ENCODE results near the gene BCL2L12.
"Not testable (repeated sequence)": the region's sequence is repeated elsewhere in the genome, so short reads cannot be mapped to it uniquely, and the experiment has no call there.

The BCL2L12 gene

GRCh38 chr19:49665351-49666119 is at the start of gene BCL2L12, which contains the start of gene IRF3:
TSS of gene BCL2L12 (plus strand) at chr19:49665933. CDS start at chr19:49666693, 760 bp downstream.
TSS of gene IRF3 (minus strand) at chr19:49665857. CDS start at chr19:49664838, 1,019 bp downstream.
- DNase-seq (ENCODE audit: low read depth in 4 of 4, low spot score in 1 of 4) = peak; percentile 99 to 100 (median 100)

GRCh38 chr19:49616532-49616931 is 49.2 kb upstream of the BCL2L12 start:
- DNase-seq (ENCODE audit: low read depth in 4 of 4, low spot score in 1 of 4) = no peak

- no peak for DNase-seq (ENCODE audit: low read depth in 4 of 4, low spot score in 1 of 4)
Observed at GRCh38 chr19:49616945-49617344, 48.8 kb upstream of the BCL2L12 start.

- not testable (repeated sequence) for DNase-seq (ENCODE audit: low read depth in 4 of 4, low spot score in 1 of 4)
Observed at GRCh38 chr19:49617860-49618259, 47.9 kb upstream of the BCL2L12 start.

- DNase-seq (ENCODE audit: low read depth in 4 of 4, low spot score in 1 of 4) = no peak
Observed at GRCh38 chr19:49624967-49625910, 40.5 kb upstream of the BCL2L12 start.

- DNase-seq (ENCODE audit: low read depth in 4 of 4, low spot score in 1 of 4) = no peak
Observed at GRCh38 chr19:49626226-49626625, 39.5 kb upstream of the BCL2L12 start.

- no peak for DNase-seq (ENCODE audit: low read depth in 4 of 4, low spot score in 1 of 4)
Observed at GRCh38 chr19:49629659-49630058, 36.1 kb upstream of the BCL2L12 start.

GRCh38 chr19:49631014-49631588 is 34.6 kb upstream of the BCL2L12 start:
- DNase-seq (ENCODE audit: low read depth in 4 of 4, low spot score in 1 of 4) = no peak

GRCh38 chr19:49631610-49632192 is 34.0 kb upstream of the BCL2L12 start:
- no peak for DNase-seq (ENCODE audit: low read depth in 4 of 4, low spot score in 1 of 4)

GRCh38 chr19:49632576-49632975 is 33.2 kb upstream of the BCL2L12 start:
- DNase-seq (ENCODE audit: low read depth in 4 of 4, low spot score in 1 of 4) = no peak

- DNase-seq (ENCODE audit: low read depth in 4 of 4, low spot score in 1 of 4) = not testable (repeated sequence)
Observed at GRCh38 chr19:49633273-49633672, 32.5 kb upstream of the BCL2L12 start.

GRCh38 chr19:49635530-49636232 is 30.1 kb upstream of the BCL2L12 start:
- no peak for DNase-seq (ENCODE audit: low read depth in 4 of 4, low spot score in 1 of 4)

GRCh38 chr19:49636233-49636932 is 29.4 kb upstream of the BCL2L12 start:
- DNase-seq (ENCODE audit: low read depth in 4 of 4, low spot score in 1 of 4) = no peak

- DNase-seq (ENCODE audit: low read depth in 4 of 4, low spot score in 1 of 4) = no peak
Observed at GRCh38 chr19:49637821-49638738, 27.7 kb upstream of the BCL2L12 start.

- no peak for DNase-seq (ENCODE audit: low read depth in 4 of 4, low spot score in 1 of 4)
Observed at GRCh38 chr19:49639401-49640112, 26.2 kb upstream of the BCL2L12 start.

- DNase-seq (ENCODE audit: low read depth in 4 of 4, low spot score in 1 of 4) = peak; percentile 99 to 100 (median 100)
Observed at GRCh38 chr19:49640113-49640898, 25.4 kb upstream of the BCL2L12 start, which contains the start of gene RRAS. TSS of gene RRAS (minus strand) at chr19:49640143. CDS start at chr19:49640098, 45 bp downstream.
